ENCODE results near the gene AGBL1.

Gene AGBL1

DNA sequence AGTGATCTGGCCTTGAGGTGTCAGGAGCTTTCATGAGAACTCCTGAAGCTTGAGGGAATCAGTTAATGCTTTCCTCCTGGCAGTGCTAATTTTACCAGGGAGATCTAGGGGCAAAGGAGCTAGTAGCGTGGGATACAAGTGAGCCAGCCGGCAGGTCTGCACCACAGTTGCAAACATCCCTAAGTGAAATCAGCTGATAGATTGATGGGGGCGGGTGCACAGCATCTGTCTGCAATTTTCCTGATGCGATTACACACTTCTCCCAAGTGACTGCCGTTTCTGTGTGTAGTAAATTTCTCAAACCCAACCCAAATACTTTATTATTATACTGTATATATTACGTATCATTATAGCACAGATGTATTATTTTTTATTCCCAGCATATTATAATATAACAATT is 304.5 kb downstream of the AGBL1 start:
- TF ChIP-seq, protein P1, sequence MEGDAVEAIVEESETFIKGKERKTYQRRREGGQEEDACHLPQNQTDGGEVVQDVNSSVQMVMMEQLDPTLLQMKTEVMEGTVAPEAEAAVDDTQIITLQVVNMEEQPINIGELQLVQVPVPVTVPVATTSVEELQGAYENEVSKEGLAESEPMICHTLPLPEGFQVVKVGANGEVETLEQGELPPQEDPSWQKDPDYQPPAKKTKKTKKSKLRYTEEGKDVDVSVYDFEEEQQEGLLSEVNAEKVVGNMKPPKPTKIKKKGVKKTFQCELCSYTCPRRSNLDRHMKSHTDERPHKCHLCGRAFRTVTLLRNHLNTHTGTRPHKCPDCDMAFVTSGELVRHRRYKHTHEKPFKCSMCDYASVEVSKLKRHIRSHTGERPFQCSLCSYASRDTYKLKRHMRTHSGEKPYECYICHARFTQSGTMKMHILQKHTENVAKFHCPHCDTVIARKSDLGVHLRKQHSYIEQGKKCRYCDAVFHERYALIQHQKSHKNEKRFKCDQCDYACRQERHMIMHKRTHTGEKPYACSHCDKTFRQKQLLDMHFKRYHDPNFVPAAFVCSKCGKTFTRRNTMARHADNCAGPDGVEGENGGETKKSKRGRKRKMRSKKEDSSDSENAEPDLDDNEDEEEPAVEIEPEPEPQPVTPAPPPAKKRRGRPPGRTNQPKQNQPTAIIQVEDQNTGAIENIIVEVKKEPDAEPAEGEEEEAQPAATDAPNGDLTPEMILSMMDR (IDR thresholded peaks at IDR 0.05): no peak

DNA sequence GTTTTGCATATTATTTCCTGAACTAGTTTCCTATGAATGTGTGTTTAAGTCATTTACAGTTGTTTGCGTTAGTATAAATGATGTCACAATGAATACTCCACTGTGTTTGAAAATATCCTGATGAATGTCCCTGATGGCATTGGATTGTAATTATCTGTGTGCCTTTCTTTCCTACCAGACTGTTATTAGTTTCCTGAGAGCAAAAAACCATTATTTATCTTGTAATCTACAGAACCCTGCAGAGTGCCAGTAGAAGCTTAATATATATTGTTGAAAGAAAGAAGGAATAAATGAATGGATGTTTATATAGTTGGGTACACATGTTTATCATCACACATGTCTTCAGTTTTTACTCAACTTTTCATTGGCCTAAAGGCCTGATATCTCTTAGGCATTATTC is 312.6 kb downstream of the AGBL1 start:
- Mint-ChIP-seq H3K4me1 (no peaks in the 10 kb centered on the region), H3K9me3 (no peaks in the 10 kb centered on the region), H3K4me3 (no peak overlapping the region), H3K27ac (no peak overlapping the region), H3K36me3 (ENCODE audit: low read depth) (no peaks in the 10 kb centered on the region), H3K27me3 (ENCODE audit: low read depth, poor library complexity) (peaks cover 1% of the 10 kb centered on the region)
- TF ChIP-seq, protein P1 (IDR thresholded peaks at IDR 0.05): no peak
- DNase-seq: no peak

More for the DNA sequence above, 304.5 kb downstream of the AGBL1 start:
- Mint-ChIP-seq H3K27ac (no peak overlapping the region), H3K4me1 (no peaks in the 10 kb centered on the region), H3K4me3 (no peak overlapping the region), H3K27me3 (ENCODE audit: low read depth, poor library complexity) (peaks cover 7% of the 10 kb centered on the region), H3K36me3 (ENCODE audit: low read depth) (no peaks in the 10 kb centered on the region), H3K9me3 (no peaks in the 10 kb centered on the region)
- no peak for DNase-seq

DNA sequence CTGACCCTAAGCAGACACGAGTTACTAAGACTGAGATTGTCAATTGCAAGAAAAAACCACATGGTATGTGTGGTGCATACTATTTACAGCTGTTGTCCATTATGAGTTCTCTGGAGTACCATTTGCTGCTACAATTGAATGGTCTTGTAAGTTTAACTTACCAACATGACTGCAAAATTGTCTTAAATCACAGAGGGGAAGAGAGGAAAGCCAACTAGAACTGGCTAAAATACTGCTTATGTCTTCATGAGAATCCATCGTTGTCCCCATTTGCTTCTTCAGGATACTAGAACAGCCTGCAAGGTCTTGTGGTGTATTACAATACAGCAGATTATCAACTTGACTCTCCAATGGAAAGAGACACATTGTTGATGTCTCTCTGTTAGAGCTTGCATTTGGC is 313.2 kb downstream of the AGBL1 start:
- Mint-ChIP-seq H3K36me3 (ENCODE audit: low read depth) (no peaks in the 10 kb centered on the region), H3K4me3 (no peak overlapping the region), H3K9me3 (no peaks in the 10 kb centered on the region), H3K27me3 (ENCODE audit: low read depth, poor library complexity) (no peaks in the 10 kb centered on the region), H3K4me1 (no peaks in the 10 kb centered on the region), H3K27ac (no peak overlapping the region)
- no peak for DNase-seq
- TF ChIP-seq, protein P1 (IDR thresholded peaks at IDR 0.05): no peak

DNA sequence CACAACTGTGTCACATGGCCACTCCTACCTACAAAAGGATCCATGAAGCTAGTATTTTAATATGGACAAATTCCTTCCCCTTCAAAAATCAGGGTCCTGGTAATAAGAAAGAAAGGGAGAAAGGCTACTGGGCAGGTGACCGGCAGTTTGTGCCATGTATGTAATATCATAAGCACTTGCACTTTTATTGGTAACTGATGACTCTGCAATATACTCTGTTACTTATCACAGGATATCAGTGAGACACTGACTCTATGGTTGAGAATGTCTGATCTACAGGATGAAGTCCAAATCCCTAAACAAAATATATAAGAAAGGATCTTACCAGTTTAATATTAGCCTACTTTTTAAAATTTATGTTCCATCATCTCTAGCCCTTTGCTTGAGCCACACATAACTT is 315.2 kb downstream of the AGBL1 start:
- DNase-seq: no peak
- peaks cover 6% of the 10 kb centered on the region for H3K27me3 Mint-ChIP-seq (ENCODE audit: low read depth, poor library complexity)
- TF ChIP-seq, protein P1 (IDR thresholded peaks at IDR 0.05): no peak
- H3K4me3 Mint-ChIP-seq: no peak overlapping the region
- H3K36me3 Mint-ChIP-seq (ENCODE audit: low read depth): no peaks in the 10 kb centered on the region
- H3K4me1 Mint-ChIP-seq: no peaks in the 10 kb centered on the region
- no peaks in the 10 kb centered on the region for H3K9me3 Mint-ChIP-seq
- H3K27ac Mint-ChIP-seq: no peak overlapping the region

DNA sequence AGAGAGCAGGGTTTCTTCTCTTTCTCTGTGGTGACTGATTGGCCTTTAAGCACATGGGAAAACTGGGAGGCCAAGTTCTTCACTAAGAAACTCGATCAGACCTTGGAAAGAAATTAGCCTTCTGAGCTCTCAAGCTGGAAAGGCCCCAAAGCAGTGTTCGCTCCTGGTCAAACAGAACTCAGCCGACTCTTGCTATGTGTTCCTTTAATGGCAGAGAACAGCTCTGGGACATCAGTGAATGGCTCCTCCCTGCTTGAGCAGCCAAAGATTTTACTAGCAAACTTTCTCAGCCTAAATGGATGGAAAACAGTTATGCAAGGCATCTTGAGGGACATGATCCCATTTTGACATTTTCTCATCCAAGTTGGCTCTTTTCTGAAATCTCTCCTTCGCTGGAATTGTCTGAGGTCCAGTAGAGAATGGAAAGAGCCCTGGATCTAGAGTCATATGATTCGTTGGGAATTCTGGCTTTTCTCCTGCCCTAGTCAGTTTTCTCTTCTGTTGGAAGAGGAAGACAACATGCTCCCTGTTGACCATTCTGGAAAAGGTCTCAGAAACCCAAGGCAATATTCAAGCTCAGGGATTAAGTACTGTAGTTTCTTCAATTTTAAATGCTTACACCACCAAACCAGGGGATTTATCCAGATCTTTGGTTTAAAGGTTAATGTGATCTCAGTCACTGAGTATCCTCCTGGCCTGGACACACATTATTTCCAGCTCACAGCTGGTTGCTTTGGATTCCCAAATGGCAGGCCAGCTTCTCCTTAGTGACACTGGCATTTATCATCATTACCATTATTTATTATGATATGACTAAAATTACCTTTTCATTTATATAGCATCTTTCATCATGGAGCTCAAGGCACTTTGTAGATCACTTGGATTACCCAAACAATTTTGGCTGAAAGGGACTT is 319.6 kb downstream of the AGBL1 start:
- H3K4me3 Mint-ChIP-seq: no peak overlapping the region
- TF ChIP-seq, protein P1 (IDR thresholded peaks at IDR 0.05): no peak
- H3K36me3 Mint-ChIP-seq (ENCODE audit: low read depth): no peaks in the 10 kb centered on the region
- H3K27ac Mint-ChIP-seq: no peak overlapping the region
- no peaks in the 10 kb centered on the region for H3K9me3 Mint-ChIP-seq
- no peak for DNase-seq
- peaks cover 9% of the 10 kb centered on the region for H3K27me3 Mint-ChIP-seq (ENCODE audit: low read depth, poor library complexity)
- H3K4me1 Mint-ChIP-seq: no peaks in the 10 kb centered on the region

DNA sequence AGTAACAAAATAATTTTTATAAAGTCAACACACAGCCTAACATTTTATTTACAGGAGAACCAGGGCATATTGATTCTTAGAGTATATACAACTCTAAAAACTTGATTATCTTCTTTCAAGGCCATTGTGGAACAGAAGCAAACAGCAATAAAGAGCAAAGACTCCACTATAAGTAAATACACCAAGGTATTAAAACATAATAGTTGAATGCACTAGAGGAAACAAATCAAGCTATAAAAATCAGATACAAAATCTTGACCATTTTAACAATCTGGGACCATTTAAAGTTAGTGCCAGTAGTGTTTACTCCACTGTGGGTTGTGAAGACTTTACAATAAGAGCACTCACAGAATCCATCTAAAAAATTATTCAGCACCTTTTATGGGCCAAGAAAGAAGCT is 323.6 kb downstream of the AGBL1 start:
- Mint-ChIP-seq H3K9me3 (no peaks in the 10 kb centered on the region), H3K4me3 (no peak overlapping the region)

More for the DNA sequence above, 323.6 kb downstream of the AGBL1 start:
- H3K4me1 Mint-ChIP-seq: no peaks in the 10 kb centered on the region
- DNase-seq: no peak
- peaks cover 9% of the 10 kb centered on the region for H3K27me3 Mint-ChIP-seq (ENCODE audit: low read depth, poor library complexity)
- TF ChIP-seq, protein P1 (IDR thresholded peaks at IDR 0.05): no peak
- no peak overlapping the region for H3K27ac Mint-ChIP-seq
- H3K36me3 Mint-ChIP-seq (ENCODE audit: low read depth): no peaks in the 10 kb centered on the region

Data from nephron progenitor cell (in vitro differentiated cells).